Inferior parietal cortex (tissue), 1 donor: ENCODE data around the gene TNFRSF19.
"Not testable (repeated sequence)": the region's sequence is repeated elsewhere in the genome, so short reads cannot be mapped to it uniquely, and the experiment has no call there.

Source experiments
- DNase-seq: peaks from one replicate; pipeline ENCODE4 v3.0.0-alpha.2; 2016; ENCODE audit errors: extremely low spot score

The TNFRSF19 gene

GRCh38 chr13:23567906-23568460 lies 2.2 kb upstream of the TNFRSF19 start:
- DNase-seq, result no peak

DNA sequence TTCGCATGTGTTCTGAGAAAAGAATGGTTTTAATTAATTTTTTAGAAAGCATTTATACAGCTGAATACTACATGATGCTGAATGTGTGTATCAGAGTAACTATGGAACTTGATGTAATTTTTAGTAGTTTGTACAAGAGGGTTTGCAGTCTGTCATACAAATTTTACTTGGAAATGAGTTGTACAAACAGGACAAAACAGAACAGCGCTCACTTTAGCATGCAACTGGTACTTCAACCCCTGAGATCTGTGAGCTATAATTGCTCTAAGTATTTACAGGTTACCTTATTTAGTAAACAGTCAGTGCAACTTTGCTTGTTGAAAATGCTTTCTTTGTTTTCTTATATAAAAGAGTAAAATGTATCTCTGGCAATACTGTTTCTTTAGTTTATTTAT lies 706 bp downstream of the TNFRSF19 start:
- DNase-seq, result no peak

DNA sequence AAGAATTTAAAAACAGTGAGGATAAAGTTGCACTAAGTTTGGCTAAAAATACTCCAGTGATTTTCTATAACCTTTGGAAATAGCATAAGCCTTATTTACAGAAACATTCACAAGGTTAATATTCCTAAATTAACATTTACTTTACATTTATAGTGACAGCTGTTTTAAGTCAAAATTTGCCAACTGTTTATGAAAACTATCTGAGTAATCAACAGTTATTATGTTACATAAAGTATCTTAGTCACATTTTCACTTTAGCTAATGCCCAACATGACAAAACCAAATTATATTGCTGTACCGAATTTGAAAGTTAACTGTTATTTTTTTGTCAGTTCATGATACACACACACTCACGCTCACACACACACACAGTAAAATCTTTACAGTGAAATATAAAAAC lies 1.2 kb downstream of the TNFRSF19 start:
- DNase-seq, result no peak

- DNase-seq, result no peak
Observed at GRCh38 chr13:23572836-23573235, 2.6 kb downstream of the TNFRSF19 start.

GRCh38 chr13:23574421-23575145 lies 4.4 kb downstream of the TNFRSF19 start:
- DNase-seq, result no peak

DNA sequence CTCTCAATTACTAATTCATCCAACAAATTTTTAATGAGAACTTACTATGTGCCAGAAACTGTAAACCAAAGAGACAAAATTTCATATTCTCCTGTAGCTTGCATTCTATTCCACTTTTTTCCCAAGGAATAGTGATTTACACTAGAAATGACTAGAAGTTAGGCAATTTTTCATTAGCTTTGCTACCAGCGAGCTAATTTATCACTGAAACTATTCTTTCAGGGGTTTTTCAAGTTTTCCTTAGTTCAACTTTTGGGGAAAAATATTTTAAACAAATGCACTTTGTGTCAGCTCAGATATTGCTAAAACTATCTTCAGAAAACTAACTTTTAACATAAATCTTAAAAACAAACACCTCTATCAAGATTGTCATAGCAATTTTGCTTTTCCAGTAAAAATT lies 5.4 kb downstream of the TNFRSF19 start:
- DNase-seq, result no peak

GRCh38 chr13:23578411-23579071 lies 8.3 kb downstream of the TNFRSF19 start:
- DNase-seq, result no peak

DNA sequence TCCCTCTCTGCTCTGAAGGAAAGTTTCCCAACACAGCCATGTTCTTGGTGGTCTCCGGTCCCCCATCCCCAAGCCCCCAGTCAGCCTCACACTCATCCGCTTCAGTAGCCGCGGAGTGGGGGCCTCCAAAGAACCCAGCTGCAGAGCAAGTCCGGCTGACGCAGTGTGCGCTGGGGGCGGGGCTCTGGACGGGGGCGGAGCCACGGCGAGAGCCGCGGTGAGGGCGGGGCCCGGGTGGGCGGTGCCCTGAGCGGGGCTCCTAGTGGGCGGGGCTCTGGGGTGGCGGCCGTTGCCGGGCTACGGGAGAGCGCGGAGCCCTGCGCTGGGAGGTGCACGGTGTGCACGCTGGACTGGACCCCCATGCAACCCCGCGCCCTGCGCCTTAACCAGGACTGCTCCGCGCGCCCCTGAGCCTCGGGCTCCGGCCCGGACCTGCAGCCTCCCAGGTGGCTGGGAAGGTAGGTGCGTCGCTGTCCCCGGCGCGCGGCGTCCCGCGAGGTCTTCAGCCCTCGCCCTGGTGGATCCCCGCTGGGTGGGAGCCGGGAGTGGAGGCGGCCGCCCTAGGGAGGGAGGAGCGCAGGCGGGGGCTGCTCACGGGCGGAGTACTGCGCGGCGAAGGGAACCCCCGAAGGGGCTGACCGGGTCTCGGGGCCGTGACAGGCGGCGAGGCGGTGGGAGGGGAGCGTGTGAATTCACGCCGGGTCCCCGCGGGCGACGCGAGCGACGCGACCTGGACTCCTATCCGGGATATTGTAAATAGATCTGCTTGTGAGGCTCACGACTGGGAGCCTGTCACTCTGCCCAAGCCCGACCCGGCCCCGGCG lies 9.1 kb downstream of the TNFRSF19 start:
- peak; percentile 64 for DNase-seq

DNA sequence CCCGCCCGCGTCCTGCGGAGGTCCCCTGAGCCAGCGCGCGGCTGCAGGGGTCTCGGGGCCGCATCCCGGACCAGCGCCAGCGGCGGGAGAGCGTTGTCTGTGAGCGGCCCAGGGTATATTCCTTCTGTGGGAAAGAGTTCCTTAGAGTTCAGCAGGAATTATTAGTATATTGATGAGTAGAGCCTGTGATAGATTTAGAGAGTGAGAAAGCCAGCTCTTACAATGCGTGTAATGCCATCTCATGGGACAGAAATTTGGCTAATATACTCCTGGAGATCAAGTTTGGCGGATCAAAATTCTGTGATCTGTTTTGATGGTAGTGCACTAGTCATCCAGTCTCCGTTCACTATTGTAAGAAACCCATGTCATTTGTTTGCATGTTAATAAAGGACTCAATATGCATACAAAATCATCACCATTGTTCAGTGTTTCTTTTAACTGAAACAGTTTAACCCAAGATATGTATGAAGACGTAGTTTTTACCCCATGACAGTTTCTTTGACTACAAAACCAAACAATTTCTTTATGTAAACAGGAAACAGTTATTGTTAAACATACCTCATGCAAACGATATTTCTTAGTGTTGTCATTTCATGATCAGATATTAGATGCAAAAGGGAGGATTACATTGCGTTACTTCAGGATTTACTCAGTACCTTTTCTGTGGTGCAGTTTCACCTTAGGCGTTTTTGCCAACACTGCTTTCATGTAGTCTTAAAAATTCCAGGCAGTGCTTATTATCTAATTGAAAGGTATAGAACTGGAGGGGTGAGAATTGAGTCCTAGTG lies 9.9 kb downstream of the TNFRSF19 start:
- DNase-seq, result no peak

GRCh38 chr13:23580684-23581060 lies 10.5 kb downstream of the TNFRSF19 start:
- no peak for DNase-seq

- no peak for DNase-seq
Observed at GRCh38 chr13:23583491-23583890, 13.3 kb downstream of the TNFRSF19 start.

GRCh38 chr13:23584275-23584674 lies 14.1 kb downstream of the TNFRSF19 start:
- no peak for DNase-seq

- DNase-seq, result no peak
Observed at GRCh38 chr13:23586336-23586735, 16.1 kb downstream of the TNFRSF19 start.

DNA sequence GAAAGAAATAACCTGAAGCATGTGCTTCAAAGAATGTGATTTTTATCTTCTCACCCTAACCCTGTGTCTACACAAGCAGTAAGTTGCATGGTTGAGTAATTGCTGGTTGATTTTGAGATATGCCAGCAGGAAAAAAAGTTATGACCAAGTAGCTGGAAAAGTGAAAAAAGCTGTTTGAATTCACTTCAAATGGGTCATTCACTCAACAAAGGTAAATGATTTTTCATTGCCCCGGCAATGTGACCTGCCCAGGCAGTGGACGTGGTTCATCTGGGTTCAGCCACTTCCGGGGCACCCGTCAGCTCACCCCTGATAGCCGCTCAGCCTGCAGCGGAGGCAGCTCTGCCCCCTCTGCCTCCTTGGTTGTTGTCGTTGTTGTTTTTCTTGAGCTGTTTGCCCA lies 18.5 kb downstream of the TNFRSF19 start:
- DNase-seq, result no peak

- DNase-seq, result no peak
Observed at GRCh38 chr13:23592596-23592995, 22.4 kb downstream of the TNFRSF19 start.

- no peak for DNase-seq
Observed at GRCh38 chr13:23593148-23593547, 22.9 kb downstream of the TNFRSF19 start.

GRCh38 chr13:23594290-23594689 lies 24.1 kb downstream of the TNFRSF19 start:
- not testable (repeated sequence) for DNase-seq

DNA sequence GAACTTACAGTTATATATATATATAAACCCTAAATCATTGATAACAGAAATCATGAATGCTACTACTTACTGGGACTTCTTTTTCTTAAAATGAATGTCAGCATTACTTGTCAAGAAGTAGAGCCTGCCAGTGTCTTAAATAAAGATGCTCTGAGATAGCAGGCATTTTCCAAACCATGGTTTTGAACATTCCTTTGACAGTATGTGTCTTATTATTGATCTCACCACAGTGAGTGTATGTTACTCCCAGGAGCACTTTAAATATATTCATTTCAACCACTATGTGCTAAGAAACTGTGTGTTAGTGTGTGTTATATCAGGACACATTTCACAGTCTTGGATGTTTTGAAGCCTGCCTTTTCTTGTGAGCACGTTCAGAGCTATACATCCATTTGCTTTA lies 28.2 kb downstream of the TNFRSF19 start:
- DNase-seq, result no peak

DNA sequence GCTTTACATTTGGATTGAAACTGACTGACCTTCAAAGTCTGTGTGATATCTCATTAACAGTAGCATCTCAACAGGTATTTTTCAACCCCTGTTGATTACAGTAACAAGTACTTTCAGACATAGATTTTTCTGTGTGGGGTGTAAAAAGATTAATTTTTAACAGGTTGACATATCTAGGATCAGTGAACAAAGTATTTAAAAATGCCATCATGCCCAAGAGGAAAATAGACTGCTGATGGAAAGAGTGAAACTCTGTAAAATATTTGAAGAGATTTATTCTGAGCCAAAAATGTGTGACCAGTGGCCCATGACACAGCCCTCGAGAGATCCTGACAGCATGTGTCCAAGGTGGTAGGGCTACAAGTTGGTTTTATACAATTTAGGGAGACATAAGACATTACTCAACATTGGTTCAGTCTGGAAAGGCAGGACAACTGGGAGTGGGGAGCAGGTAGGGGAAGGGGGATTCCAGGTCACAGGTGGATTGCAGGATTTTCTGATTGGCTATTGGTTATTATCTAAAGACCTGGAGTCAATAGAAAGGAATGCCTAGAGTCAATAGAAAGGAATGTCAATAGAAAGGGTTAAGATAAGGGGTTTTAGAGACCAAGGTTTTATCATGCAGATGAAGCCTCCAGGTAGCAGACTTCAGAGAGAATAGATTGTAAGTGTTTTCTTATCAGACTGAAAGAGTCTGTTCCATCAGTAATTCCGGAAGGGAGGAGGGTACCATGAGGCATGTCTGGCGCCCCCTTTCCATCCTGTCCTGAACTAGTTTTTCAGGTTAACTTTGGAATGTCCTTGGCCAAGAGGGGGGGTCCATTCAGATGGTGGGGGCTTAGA lies 29.1 kb downstream of the TNFRSF19 start:
- DNase-seq, result no peak

DNA sequence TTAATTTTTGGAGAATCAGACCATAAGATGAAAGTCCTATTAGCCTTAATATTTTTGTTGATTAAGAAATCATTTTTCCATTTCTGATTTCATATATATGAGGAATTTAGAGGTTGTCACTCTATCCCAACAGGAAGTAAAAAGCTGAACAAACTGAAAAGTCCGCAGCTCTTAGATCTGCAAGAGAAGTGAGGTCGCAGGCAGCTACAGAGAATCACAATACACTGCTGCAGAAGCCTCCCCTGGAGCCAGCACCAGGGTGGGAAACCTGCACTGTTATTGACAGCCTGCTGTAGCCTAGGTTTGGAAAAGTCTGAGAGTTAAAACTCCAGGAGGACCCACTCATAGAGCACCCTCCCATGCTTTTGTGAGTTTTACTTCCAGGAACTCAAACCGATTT lies 29.9 kb downstream of the TNFRSF19 start:
- no peak for DNase-seq

DNA sequence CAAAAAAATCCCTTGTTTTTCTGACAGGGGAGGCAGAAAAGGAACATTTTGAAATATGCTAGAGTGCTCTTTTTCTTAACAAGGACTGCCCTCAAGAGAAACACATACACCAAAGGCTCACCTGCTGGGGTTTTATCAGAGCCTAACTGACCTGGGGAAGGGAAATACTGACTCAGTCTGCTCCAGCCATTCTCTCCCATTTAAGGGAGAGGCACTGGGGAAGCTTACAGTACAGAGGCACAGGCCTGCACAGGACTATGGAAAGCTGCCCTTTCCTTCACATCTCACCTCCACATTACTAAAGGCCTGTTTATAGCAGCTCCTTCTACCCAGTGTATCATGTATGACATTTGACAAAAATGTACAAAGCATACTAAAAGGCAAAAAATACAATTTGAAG lies 30.3 kb downstream of the TNFRSF19 start:
- no peak for DNase-seq
